HAP-1 (cell line): Measurements from ENCODE around the gene PAF1.

Experiments used
- DNase-seq, 2 experiments: peaks; one replicate each; pipeline ENCODE4 v3.0.0-alpha.2; 2016 to 2020; ENCODE audit warnings: low spot score in 2 of 2
- H3K27me3 ChIP-seq: fragments of 250-450 bp; sonication (Bioruptor Pico); 2 replicates; pipeline ENCODE4 v1.5.1; 2020; ENCODE audit warnings: low read depth, mild to moderate bottlenecking, moderate library complexity
- H3K36me3 ChIP-seq: fragments of 250-450 bp; sonication (Bioruptor Pico); replicated peaks from 2 replicates; pipeline ENCODE4 v1.5.1; 2020; ENCODE audit warnings: mild to moderate bottlenecking
- H3K4me1 ChIP-seq: fragments of 250-450 bp; sonication (Bioruptor Pico); 2 replicates; pipeline ENCODE4 v1.5.1; 2020; ENCODE audit warnings: mild to moderate bottlenecking
- H3K4me3 ChIP-seq: fragments of 250-450 bp; sonication (Bioruptor Pico); 2 replicates; pipeline ENCODE4 v1.5.1; 2020; ENCODE audit warnings: mild to moderate bottlenecking, moderate library complexity
- H3K9me3 ChIP-seq: fragments of 250-450 bp; sonication (Bioruptor Pico); 2 replicates; pipeline ENCODE4 v1.5.1; 2020; ENCODE audit warnings: mild to moderate bottlenecking, moderate library complexity
- in situ Hi-C: fragments of 300-500 bp; cut with MboI; formaldehyde crosslinking; loops from 3 replicates; pipeline ENCODE4 v1.14.3; 2020; ENCODE audit warnings: low sequenced_read_pairs, inconsistent platforms, mixed read lengths

Gene PAF1

GRCh38 chr19:39405958-39406655 is 15.2 kb upstream of the PAF1 start:
- Histone ChIP-seq H3K36me3 (peaks cover 7% of the 10 kb centered on the region), H3K27me3 (no peaks in the 10 kb centered on the region), H3K4me3 (peak overlapping the region; percentile 94), H3K4me1 (peaks cover 34% of the 10 kb centered on the region), H3K9me3 (no peaks in the 10 kb centered on the region)
- no peak for DNase-seq
- in situ Hi-C loops: no loop called here

- in situ Hi-C loops: no loop called here
- Histone ChIP-seq H3K36me3 (peaks cover 7% of the 10 kb centered on the region), H3K27me3 (no peaks in the 10 kb centered on the region), H3K9me3 (no peaks in the 10 kb centered on the region), H3K4me3 (no peak overlapping the region), H3K4me1 (peaks cover 33% of the 10 kb centered on the region)
- DNase-seq: no peak
These were observed 14.5 kb upstream of the PAF1 start for GRCh38 chr19:39405261-39405957.

DNA sequence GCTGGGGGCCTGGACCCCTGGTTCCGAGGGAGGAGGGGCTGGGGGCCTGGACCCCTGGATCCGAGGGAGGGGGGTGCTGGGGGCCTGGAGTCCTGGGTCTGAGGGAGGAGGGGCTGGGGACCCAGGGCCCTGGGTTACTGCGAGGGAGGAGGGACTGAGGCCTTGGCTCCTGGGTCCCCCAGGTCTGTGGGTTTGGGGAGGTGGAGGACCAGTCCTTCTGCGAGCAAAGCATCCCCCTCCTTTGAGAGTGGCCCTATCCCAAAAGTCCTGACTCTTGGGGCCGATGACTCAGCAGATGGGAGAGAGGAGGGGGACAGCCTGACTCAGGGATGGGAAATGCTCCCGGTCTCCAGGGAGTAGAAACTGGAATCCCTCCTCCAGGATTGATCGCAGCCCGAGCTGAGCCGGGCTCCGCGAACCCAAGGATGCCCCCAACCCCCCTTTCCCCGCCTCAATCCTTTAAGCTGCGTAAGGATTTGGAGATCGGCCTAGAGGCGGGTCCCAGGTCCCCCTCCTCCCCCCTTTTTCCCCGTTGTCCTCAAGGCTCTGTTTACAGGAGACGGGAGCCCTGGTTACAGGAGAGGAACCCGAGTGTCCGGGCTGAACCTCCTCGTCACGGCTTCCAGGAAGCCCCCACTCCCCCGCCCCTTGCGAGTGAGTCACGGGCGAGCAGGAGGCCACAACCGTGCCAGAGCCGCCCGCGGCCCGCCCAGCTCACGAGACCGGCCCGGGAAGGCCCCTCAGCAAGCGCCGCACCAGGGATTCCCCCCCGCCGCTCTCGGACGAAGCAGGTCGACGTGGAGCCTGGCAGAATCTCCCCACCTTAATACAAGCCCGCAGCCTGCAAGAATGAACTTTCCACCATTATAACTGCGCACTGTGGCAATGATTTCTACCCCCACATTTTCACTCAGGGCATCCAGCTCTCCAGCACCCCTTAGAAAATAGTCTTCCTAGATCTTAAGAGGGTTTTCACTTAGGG is 12.7 kb upstream of the PAF1 start:
- peak; percentile 79 to 90 for DNase-seq
- in situ Hi-C loops: no loop called here
- Histone ChIP-seq H3K9me3 (no peaks in the 10 kb centered on the region), H3K36me3 (peaks cover 8% of the 10 kb centered on the region), H3K4me3 (peak overlapping the region; percentile 27), H3K27me3 (no peaks in the 10 kb centered on the region), H3K4me1 (peaks cover 25% of the 10 kb centered on the region)

- no peaks in the 10 kb centered on the region for H3K27me3 ChIP-seq
- peak overlapping the region; percentile 27 for H3K4me3 ChIP-seq
- H3K9me3 ChIP-seq: no peaks in the 10 kb centered on the region
- in situ Hi-C loops: no loop called here
- peak; percentile 67 to 87 for DNase-seq
- peaks cover 4% of the 10 kb centered on the region; the same call in 1 of the 2 replicates for H3K36me3 ChIP-seq
- peaks cover 15% of the 10 kb centered on the region for H3K4me1 ChIP-seq
These were observed 11.7 kb upstream of the PAF1 start for GRCh38 chr19:39402346-39403300.

- DNase-seq: no peak
- peaks cover 14% of the 10 kb centered on the region for H3K4me1 ChIP-seq
These were observed 10.8 kb upstream of the PAF1 start for GRCh38 chr19:39401549-39402345.

DNA sequence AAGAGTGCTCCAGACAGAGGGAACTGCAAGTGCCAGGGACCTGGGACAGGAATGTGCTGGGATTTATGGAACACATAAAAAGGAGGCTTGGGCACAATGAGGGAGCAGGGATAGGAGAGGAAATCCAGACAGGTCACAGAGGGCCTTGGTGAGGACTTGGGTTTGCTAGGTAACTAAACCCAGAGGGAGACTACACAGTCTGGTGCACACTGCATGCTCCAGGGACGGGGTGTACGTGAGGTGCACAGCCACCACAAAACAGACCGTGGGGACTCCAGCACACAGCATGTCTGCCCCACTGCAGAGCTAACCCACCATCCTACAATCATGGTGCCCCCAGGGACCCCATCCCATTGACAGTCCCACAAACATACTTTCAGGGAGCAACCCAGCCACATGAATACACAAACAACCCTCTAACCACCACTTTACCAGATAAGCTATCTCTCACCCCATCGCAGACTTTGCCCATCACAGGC is 10.2 kb upstream of the PAF1 start:
- no peak overlapping the region for H3K4me3 ChIP-seq

More at GRCh38 chr19:39401549-39402345, 10.8 kb upstream of the PAF1 start:
- H3K4me3 ChIP-seq: no peak overlapping the region; the same call in 1 of the 2 replicates
- H3K9me3 ChIP-seq: no peaks in the 10 kb centered on the region
- H3K36me3 ChIP-seq: peaks cover 11% of the 10 kb centered on the region
- no peaks in the 10 kb centered on the region for H3K27me3 ChIP-seq
- in situ Hi-C loops: no loop called here

DNA sequence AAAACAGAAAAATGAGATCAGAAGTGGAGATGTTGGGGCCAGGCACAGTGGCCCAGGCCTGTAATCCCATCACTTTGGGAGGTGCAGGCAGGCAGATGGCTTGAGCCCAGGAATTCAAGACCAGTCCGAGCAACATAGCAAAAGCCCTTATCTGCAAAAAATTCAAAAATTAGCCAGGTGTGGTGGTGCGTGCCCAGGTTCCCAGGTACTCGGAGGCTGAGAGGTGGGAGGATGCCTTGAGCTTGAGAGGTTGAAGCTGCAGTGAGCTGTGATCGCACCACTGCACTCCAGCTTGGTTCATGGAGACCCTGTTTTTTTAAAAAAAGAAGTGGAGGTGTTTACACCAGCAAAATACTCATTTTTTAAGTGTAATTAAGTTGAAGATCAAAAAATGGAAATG is 9.2 kb upstream of the PAF1 start:
- in situ Hi-C loops: no loop called here
- no peak for DNase-seq
- H3K4me1 ChIP-seq: peaks cover 14% of the 10 kb centered on the region
- peaks cover 17% of the 10 kb centered on the region for H3K36me3 ChIP-seq
- H3K27me3 ChIP-seq: no peaks in the 10 kb centered on the region
- no peaks in the 10 kb centered on the region for H3K9me3 ChIP-seq
- H3K4me3 ChIP-seq: no peak overlapping the region

More for the DNA sequence above, 10.2 kb upstream of the PAF1 start:
- no peaks in the 10 kb centered on the region for H3K27me3 ChIP-seq
- in situ Hi-C loops: no loop called here
- H3K9me3 ChIP-seq: no peaks in the 10 kb centered on the region
- H3K36me3 ChIP-seq: peaks cover 11% of the 10 kb centered on the region
- DNase-seq: no peak
- peaks cover 14% of the 10 kb centered on the region for H3K4me1 ChIP-seq

GRCh38 chr19:39399668-39400050 is 8.8 kb upstream of the PAF1 start:
- in situ Hi-C loops: no loop called here
- no peak for DNase-seq
- H3K4me1 ChIP-seq: peaks cover 14% of the 10 kb centered on the region

GRCh38 chr19:39398297-39398864 is 7.5 kb upstream of the PAF1 start:
- DNase-seq: no peak
- in situ Hi-C loops: no loop called here
- Histone ChIP-seq H3K4me3 (no peak overlapping the region), H3K4me1 (peaks cover 9% of the 10 kb centered on the region), H3K36me3 (peaks cover 30% of the 10 kb centered on the region), H3K9me3 (no peaks in the 10 kb centered on the region), H3K27me3 (no peaks in the 10 kb centered on the region)

More at GRCh38 chr19:39399668-39400050, 8.8 kb upstream of the PAF1 start:
- H3K4me3 ChIP-seq: no peak overlapping the region
- H3K36me3 ChIP-seq: peaks cover 21% of the 10 kb centered on the region
- no peaks in the 10 kb centered on the region for H3K27me3 ChIP-seq
- no peaks in the 10 kb centered on the region for H3K9me3 ChIP-seq

GRCh38 chr19:39397360-39398296 is 6.7 kb upstream of the PAF1 start:
- peaks cover 33% of the 10 kb centered on the region for H3K36me3 ChIP-seq
- no peaks in the 10 kb centered on the region for H3K27me3 ChIP-seq
- no peaks in the 10 kb centered on the region for H3K9me3 ChIP-seq
- peak; percentile 59 to 92 for DNase-seq
- peaks cover 6% of the 10 kb centered on the region for H3K4me1 ChIP-seq
- in situ Hi-C loops: no loop called here
- H3K4me3 ChIP-seq: no peak overlapping the region

GRCh38 chr19:39390451-39390750 is 505 bp downstream of the PAF1 start:
- Histone ChIP-seq H3K4me3 (peak overlapping the region; percentile 90), H3K36me3 (peaks cover 53% of the 10 kb centered on the region), H3K27me3 (no peaks in the 10 kb centered on the region), H3K4me1 (peaks cover 3% of the 10 kb centered on the region; the same call in 1 of the 2 replicates), H3K9me3 (no peaks in the 10 kb centered on the region)
- in situ Hi-C loops: no loop called here
- DNase-seq: no peak
